HepG2 (cell line): ENCODE data around the gene MLLT10. TPM values are rescaled to one million over a fixed set of nuclear protein-coding genes. Genes with fewer than 3 reads are reported as not detected.
A peak's percentile ranks its signal among the peaks of the same experiment; 100 is the strongest.

Source experiments
- BRCA1 ChIP-seq: sonication (generic); formaldehyde crosslinking; IDR thresholded peaks from 2 replicates; pipeline ENCODE4 v1.4.0; 2020; ENCODE audit warnings: missing genetic modification reagents
- EHMT2 ChIP-seq: fragments of 200-600 bp; sonication (generic); IDR thresholded peaks from 2 replicates; pipeline ENCODE4 v1.7.0; 2017; ENCODE audit warnings: antibody characterized with exemption, low read depth, low read length, borderline replicate concordance
- GATAD2A ChIP-seq: IDR thresholded peaks from 2 replicates; pipeline ENCODE4 v1.6.1; 2016
- HMGXB3 ChIP-seq: sonication (generic); formaldehyde crosslinking; IDR thresholded peaks from 2 replicates; pipeline ENCODE4 v1.4.0; 2020; ENCODE audit warnings: missing genetic modification reagents, borderline replicate concordance
- KLF9 ChIP-seq: IDR thresholded peaks from 2 replicates; pipeline ENCODE4 v1.6.1; 2016; ENCODE audit warnings: low read depth
- KMT2B ChIP-seq: IDR thresholded peaks from 2 replicates; pipeline ENCODE4 v1.6.1; 2016; ENCODE audit warnings: missing genetic modification reagents, missing compliant biosample characterization
- MAFK ChIP-seq, 2 experiments: IDR thresholded peaks in 1 of 2; conservative IDR thresholded peaks in 1 of 2; 2 replicates each; pipeline ENCODE4 v1.6.1; 2011; ENCODE audit warnings: improper control_type of control experiment in 2 of 2, low read length in 2 of 2
- PRPF4 ChIP-seq: fragments of 200-400 bp; formaldehyde crosslinking; IDR thresholded peaks from 2 replicates; pipeline ENCODE4 v1.6.1; 2016; ENCODE audit warnings: low read length, low read depth; ENCODE audit not compliant: poor library complexity, severe bottlenecking
- SYNCRIP ChIP-seq: fragments of 200-400 bp; formaldehyde crosslinking; IDR thresholded peaks from 2 replicates; pipeline ENCODE4 v1.6.1; 2018; ENCODE audit warnings: mild to moderate bottlenecking, low read depth, low read length; ENCODE audit not compliant: insufficient read depth
- ZBTB26 ChIP-seq: IDR thresholded peaks from 2 replicates; pipeline ENCODE4 v1.6.1; 2016; ENCODE audit warnings: missing compliant biosample characterization, missing genetic modification reagents, borderline replicate concordance
- ZC3H4 ChIP-seq: sonication (generic); formaldehyde crosslinking; IDR thresholded peaks from 2 replicates; pipeline ENCODE4 v1.4.0; 2020; ENCODE audit warnings: missing genetic modification reagents, borderline replicate concordance
- ZFY ChIP-seq: sonication (generic); formaldehyde crosslinking; IDR thresholded peaks from 2 replicates; pipeline ENCODE4 v1.4.0; 2020; ENCODE audit warnings: missing genetic modification reagents
- ZNF333 ChIP-seq: sonication (generic); formaldehyde crosslinking; IDR thresholded peaks from 2 replicates; pipeline ENCODE4 v1.4.0; 2020; ENCODE audit warnings: mild to moderate bottlenecking, missing genetic modification reagents, borderline replicate concordance
- ZNF335 ChIP-seq: sonication (generic); formaldehyde crosslinking; IDR thresholded peaks from 2 replicates; pipeline ENCODE4 v1.4.0; 2020; ENCODE audit warnings: missing genetic modification reagents
- ZNF33A ChIP-seq: sonication (generic); formaldehyde crosslinking; IDR thresholded peaks from 2 replicates; pipeline ENCODE4 v1.5.1; 2020; ENCODE audit warnings: missing genetic modification reagents, mild to moderate bottlenecking, moderate library complexity, borderline replicate concordance
- ZSCAN12 ChIP-seq: sonication (generic); formaldehyde crosslinking; IDR thresholded peaks from 2 replicates; pipeline ENCODE4 v1.9.0; 2021; ENCODE audit warnings: mild to moderate bottlenecking, missing genetic modification reagents
- ZSCAN22 ChIP-seq: sonication (generic); formaldehyde crosslinking; IDR thresholded peaks from 2 replicates; pipeline ENCODE4 v1.4.0; 2020; ENCODE audit warnings: mild to moderate bottlenecking, missing genetic modification reagents
- polyA plus RNA-seq, 8 experiments: library from polyadenylated mRNA; depleted of rRNA in 3 of 8; stranded (reverse) in 7 of 8; unstranded in 1 of 8; fragments of >200 nt; fragmentation: Illumina TruSeq in 4 of 8; extraction: Trizol in 4 of 8; gene quantifications; 2 replicates each; pipeline versions ENCODE4 v1.2.1 to v1.2.3, GENCODE V29; 2011 to 2016; ENCODE audit warnings: low read depth in 4 of 8, missing spikeins in 1 of 8, mixed read lengths in 1 of 8; ENCODE audit not compliant: insufficient read depth in 1 of 8
- total RNA-seq, 5 experiments: library from RNA; depleted of rRNA; stranded (reverse); fragments of >200 nt; fragmentation: Illumina TruSeq; extraction: Trizol; gene quantifications; 2 replicates each; pipeline ENCODE4 v1.2.3, GENCODE V29; 2016; ENCODE audit warnings: low read depth in 1 of 5
- TF ChIP-seq, protein P1 (sequence below): sonication (generic); formaldehyde crosslinking; conservative IDR thresholded peaks from 2 replicates; pipeline ENCODE4 v1.8.0; 2022; ENCODE audit warnings: mild to moderate bottlenecking, moderate library complexity, missing genetic modification reagents
- TF ChIP-seq, protein P2 (sequence below): sonication (generic); formaldehyde crosslinking; IDR thresholded peaks from 2 replicates; pipeline ENCODE4 v1.5.0; 2020; ENCODE audit warnings: missing genetic modification reagents

Gene MLLT10
- total and polyA plus RNA-seq, 2 of the 13 experiments (the other 11 are each of a cell fraction or from before 2014, with no cell fraction given), result 51.3 to 84.1 TPM

GRCh38 chr10:21532694-21533466 is 1.2 kb upstream of the MLLT10 start (continued):
- no peak for TF ChIP-seq ZBTB26 (CRISPR knock-in tag)
- no peak for TF ChIP-seq GATAD2A (CRISPR knock-in tag)
- TF ChIP-seq ZNF333, result no peak
- TF ChIP-seq EHMT2, result no peak
- no peak for TF ChIP-seq ZSCAN12
- TF ChIP-seq HMGXB3, result 0 out of 2 replicates have a peak, but pooled peaks have one; percentile 7
- 0 out of 2 replicates have a peak, but pooled peaks have one; percentile 4 for TF ChIP-seq BRCA1
- TF ChIP-seq ZNF33A, result peak; percentile 86; the same call in 1 of the 2 replicates
- TF ChIP-seq, protein P1, sequence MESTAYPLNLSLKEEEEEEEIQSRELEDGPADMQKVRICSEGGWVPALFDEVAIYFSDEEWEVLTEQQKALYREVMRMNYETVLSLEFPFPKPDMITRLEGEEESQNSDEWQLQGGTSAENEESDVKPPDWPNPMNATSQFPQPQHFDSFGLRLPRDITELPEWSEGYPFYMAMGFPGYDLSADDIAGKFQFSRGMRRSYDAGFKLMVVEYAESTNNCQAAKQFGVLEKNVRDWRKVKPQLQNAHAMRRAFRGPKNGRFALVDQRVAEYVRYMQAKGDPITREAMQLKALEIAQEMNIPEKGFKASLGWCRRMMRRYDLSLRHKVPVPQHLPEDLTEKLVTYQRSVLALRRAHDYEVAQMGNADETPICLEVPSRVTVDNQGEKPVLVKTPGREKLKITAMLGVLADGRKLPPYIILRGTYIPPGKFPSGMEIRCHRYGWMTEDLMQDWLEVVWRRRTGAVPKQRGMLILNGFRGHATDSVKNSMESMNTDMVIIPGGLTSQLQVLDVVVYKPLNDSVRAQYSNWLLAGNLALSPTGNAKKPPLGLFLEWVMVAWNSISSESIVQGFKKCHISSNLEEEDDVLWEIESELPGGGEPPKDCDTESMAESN (CRISPR knock-in tag), result 0 out of 2 replicates have a peak, but pooled peaks have one; percentile 10
- TF ChIP-seq KMT2B (CRISPR knock-in tag), result 0 out of 2 replicates have a peak, but pooled peaks have one; percentile 6
- TF ChIP-seq ZFY (CRISPR knock-in tag), result no peak
- no peak for TF ChIP-seq ZC3H4 (CRISPR knock-in tag)
- no peak for TF ChIP-seq SYNCRIP
- TF ChIP-seq PRPF4, result no peak
- TF ChIP-seq ZSCAN22 (CRISPR knock-in tag), result no peak
- TF ChIP-seq, protein P2, sequence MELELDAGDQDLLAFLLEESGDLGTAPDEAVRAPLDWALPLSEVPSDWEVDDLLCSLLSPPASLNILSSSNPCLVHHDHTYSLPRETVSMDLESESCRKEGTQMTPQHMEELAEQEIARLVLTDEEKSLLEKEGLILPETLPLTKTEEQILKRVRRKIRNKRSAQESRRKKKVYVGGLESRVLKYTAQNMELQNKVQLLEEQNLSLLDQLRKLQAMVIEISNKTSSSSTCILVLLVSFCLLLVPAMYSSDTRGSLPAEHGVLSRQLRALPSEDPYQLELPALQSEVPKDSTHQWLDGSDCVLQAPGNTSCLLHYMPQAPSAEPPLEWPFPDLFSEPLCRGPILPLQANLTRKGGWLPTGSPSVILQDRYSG (CRISPR knock-in tag), result no peak
- TF ChIP-seq ZNF335, result peak; percentile 77
- TF ChIP-seq KLF9 (CRISPR knock-in tag), result 0 out of 2 replicates have a peak, but pooled peaks have one; percentile 11
- TF ChIP-seq MAFK (conservative IDR thresholded peaks at IDR 0.05 in 1 of 2, IDR thresholded peaks at IDR 0.05 in 1 of 2; ENCODE audit: low read length in 2 of 2), result peak; percentile 58 to 60; a peak in 3 of 4 replicates
